Neuronal stem cell (in vitro differentiated cells): ENCODE measurements around the gene PRKN.

ENCODE experiments used
- DNase-seq: peaks from one replicate; pipeline ENCODE4 v3.0.0-alpha.2; 2013; ENCODE audit warnings: low spot score
- H2AFZ ChIP-seq: one replicate; pipeline ENCODE4 v1.6.1; 2013; ENCODE audit warnings: mild to moderate bottlenecking, low read length, inconsistent platforms
- H2AK5ac ChIP-seq: 2 replicates; pipeline ENCODE4 v1.6.1; 2013; ENCODE audit warnings: low read depth, mild to moderate bottlenecking, inconsistent platforms, low read length, moderate library complexity, mixed read lengths
- H2BK120ac ChIP-seq: 2 replicates; pipeline ENCODE4 v1.6.1; 2013; ENCODE audit warnings: low read depth, mild to moderate bottlenecking, inconsistent platforms, low read length, moderate library complexity, mixed read lengths
- H2BK12ac ChIP-seq: one replicate; pipeline ENCODE4 v1.6.1; 2013; ENCODE audit warnings: low read length, inconsistent platforms
- H2BK15ac ChIP-seq: 2 replicates; pipeline ENCODE4 v1.6.1; 2013; ENCODE audit warnings: mild to moderate bottlenecking, low read length, inconsistent platforms, mixed read lengths
- H2BK5ac ChIP-seq: one replicate; pipeline ENCODE4 v1.6.1; 2013; ENCODE audit warnings: inconsistent platforms, mild to moderate bottlenecking, low read length, moderate library complexity
- H3K14ac ChIP-seq: one replicate; pipeline ENCODE4 v1.6.1; 2013; ENCODE audit warnings: low read length, inconsistent platforms
- H3K18ac ChIP-seq: 2 replicates; pipeline ENCODE4 v1.6.1; 2013; ENCODE audit warnings: low read length, inconsistent platforms
- H3K23ac ChIP-seq: 2 replicates; pipeline ENCODE4 v1.6.1; 2013; ENCODE audit warnings: low read depth, mild to moderate bottlenecking, mixed read lengths, low read length, inconsistent platforms; ENCODE audit not compliant: poor library complexity
- H3K27ac ChIP-seq: replicated peaks from 3 replicates; pipeline ENCODE4 v1.5.1; 2013; ENCODE audit warnings: low read length, inconsistent platforms
- H3K27me3 ChIP-seq, 3 experiments: 2 replicates each; pipeline ENCODE4 v1.6.1; 2013; ENCODE audit warnings: low read length in 3 of 3, mild to moderate bottlenecking in 2 of 3, inconsistent platforms in 1 of 3, low read depth in 1 of 3, mixed read lengths in 1 of 3, moderate library complexity in 1 of 3; ENCODE audit not compliant: control insufficient read depth in 3 of 3, insufficient read depth in 3 of 3
- H3K36me3 ChIP-seq, 2 donors: replicated peaks in 1 of 2; 2 replicates each; pipeline ENCODE4 v1.6.1; 2013; ENCODE audit warnings: low read length in 2 of 2; ENCODE audit not compliant: control insufficient read depth in 2 of 2, insufficient read depth in 2 of 2
- H3K4ac ChIP-seq: 2 replicates; pipeline ENCODE4 v1.6.1; 2013; ENCODE audit warnings: inconsistent platforms, mild to moderate bottlenecking, low read length, moderate library complexity
- H3K4me1 ChIP-seq, 2 donors: 1 replicate in 1 of 2; 2 replicates in 1 of 2; pipeline ENCODE4 v1.6.1; 2013; ENCODE audit warnings: low read length in 2 of 2, low read depth in 1 of 2; ENCODE audit not compliant: control insufficient read depth in 2 of 2, insufficient read depth in 1 of 2
- H3K4me2 ChIP-seq: one replicate; pipeline ENCODE4 v1.6.1; 2013; ENCODE audit warnings: mild to moderate bottlenecking, low read length, inconsistent platforms; ENCODE audit not compliant: insufficient read depth, poor library complexity, severe bottlenecking
- H3K4me3 ChIP-seq, 2 donors: 2 replicates each; pipeline ENCODE4 v1.5.1; 2013; ENCODE audit warnings: low read length in 2 of 2, mild to moderate bottlenecking in 2 of 2, inconsistent platforms in 1 of 2, moderate library complexity in 1 of 2
- H3K79me1 ChIP-seq: one replicate; pipeline ENCODE4 v1.6.1; 2013; ENCODE audit warnings: low read depth, mild to moderate bottlenecking, inconsistent platforms, low read length, moderate library complexity
- H3K9ac ChIP-seq: one replicate; pipeline ENCODE4 v1.6.1; 2013; ENCODE audit warnings: mild to moderate bottlenecking, low read depth, low read length, inconsistent platforms; ENCODE audit not compliant: poor library complexity
- H3K9me3 ChIP-seq, 2 donors: replicated peaks in 1 of 2; 2 replicates each; pipeline versions ENCODE3 to v1.6.1; 2013; ENCODE audit warnings: low read length in 2 of 2, mild to moderate bottlenecking in 2 of 2, inconsistent platforms in 1 of 2, low read depth in 1 of 2, mixed read lengths in 1 of 2, moderate library complexity in 1 of 2; ENCODE audit not compliant: control insufficient read depth in 2 of 2, insufficient read depth in 1 of 2
- H4K8ac ChIP-seq: one replicate; pipeline ENCODE4 v1.6.1; 2013; ENCODE audit warnings: low read depth, mild to moderate bottlenecking, inconsistent platforms, low read length, moderate library complexity
- H4K91ac ChIP-seq: one replicate; pipeline ENCODE4 v1.6.1; 2013; ENCODE audit warnings: low read length, low read depth, mild to moderate bottlenecking, inconsistent platforms; ENCODE audit not compliant: poor library complexity
- whole genome bisulfite sequencing, 2 donors: extraction: QIAGEN DNeasy Blood & Tissue Kit; methylation state at CpG; one replicate each; pipeline ENCODE4 v1.1.7; 2013; ENCODE audit warnings: missing lambda C conversion rate in 2 of 2, mixed read lengths in 1 of 2; ENCODE audit not compliant: insufficient read length in 2 of 2, insufficient replicate concordance in 1 of 2; ENCODE audit errors: extremely low coverage in 2 of 2; 5-methylcytosine and 5-hydroxymethylcytosine counted together

The PRKN gene

GRCh38 chr6:162388383-162388777 lies 339.2 kb downstream of the PRKN start:
- Histone ChIP-seq H3K9ac (no peak overlapping the region), H4K91ac (no peak overlapping the region), H3K14ac (no peak overlapping the region), H2BK12ac (no peak overlapping the region), H2AK5ac (no peak overlapping the region), H2BK120ac (no peak overlapping the region), H3K36me3 (no peaks in the 10 kb centered on the region), H3K4me1 (peaks cover 0 to 2% of the 10 kb centered on the region in 2 donors), H2AFZ (no peak overlapping the region), H3K79me1 (no peaks in the 10 kb centered on the region), H4K8ac (no peak overlapping the region), H3K4ac (no peak overlapping the region), H3K23ac (no peak overlapping the region), H3K4me3 (no peak overlapping the region), H3K4me2 (no peak overlapping the region), H2BK15ac (no peak overlapping the region), H3K9me3 (peaks cover 1 to 2% of the 10 kb centered on the region in 2 donors), H3K18ac (no peak overlapping the region), H3K27me3 (no peaks in the 10 kb centered on the region), H2BK5ac (no peak overlapping the region), H3K27ac (no peak overlapping the region)
- no peak for DNase-seq
- WGBS, 2 donors, result no CpG with 5 or more reads among the region's 2 CpGs

GRCh38 chr6:162387718-162388382 lies 339.7 kb downstream of the PRKN start:
- H2BK15ac ChIP-seq, result no peak overlapping the region
- no peak overlapping the region for H3K4me3 ChIP-seq
- H3K9ac ChIP-seq, result no peak overlapping the region
- H2AK5ac ChIP-seq, result no peak overlapping the region
- peak overlapping the region; percentile 39 for H2AFZ ChIP-seq
- no peak overlapping the region for H3K4ac ChIP-seq
- no peaks in the 10 kb centered on the region for H3K27me3 ChIP-seq
- no CpG with 5 or more reads among the region's 15 CpGs for WGBS, 2 donors
- H3K23ac ChIP-seq, result no peak overlapping the region
- no peak overlapping the region for H2BK5ac ChIP-seq
- no peak overlapping the region for H2BK120ac ChIP-seq
- H3K18ac ChIP-seq, result no peak overlapping the region
- no peak overlapping the region for H3K27ac ChIP-seq
- no peaks in the 10 kb centered on the region for H3K36me3 ChIP-seq
- peaks cover 1 to 2% of the 10 kb centered on the region in 2 donors for H3K9me3 ChIP-seq
- no peak overlapping the region for H4K91ac ChIP-seq
- no peak overlapping the region for H2BK12ac ChIP-seq
- no peak for DNase-seq
- no peak overlapping the region for H3K4me2 ChIP-seq
- no peak overlapping the region for H4K8ac ChIP-seq
- H3K79me1 ChIP-seq, result no peaks in the 10 kb centered on the region
- H3K4me1 ChIP-seq, result peaks cover 0 to 2% of the 10 kb centered on the region in 2 donors
- no peak overlapping the region for H3K14ac ChIP-seq

GRCh38 chr6:162385980-162386379 lies 341.6 kb downstream of the PRKN start:
- no peak overlapping the region for H3K18ac ChIP-seq
- no peak overlapping the region for H3K9ac ChIP-seq
- H3K27ac ChIP-seq, result no peak overlapping the region
- H3K79me1 ChIP-seq, result no peaks in the 10 kb centered on the region
- DNase-seq, result no peak
- H3K36me3 ChIP-seq, result no peaks in the 10 kb centered on the region
- no peak overlapping the region for H4K91ac ChIP-seq
- H2AFZ ChIP-seq, result no peak overlapping the region
- no peak overlapping the region for H3K14ac ChIP-seq
- H2AK5ac ChIP-seq, result no peak overlapping the region
- H2BK12ac ChIP-seq, result no peak overlapping the region
- WGBS, 2 donors, result no CpG with 5 or more reads among the region's 4 CpGs
- no peak overlapping the region for H3K4me2 ChIP-seq
- no peak overlapping the region for H3K4ac ChIP-seq
- H3K9me3 ChIP-seq, result peaks cover 1 to 2% of the 10 kb centered on the region in 2 donors
- H2BK120ac ChIP-seq, result no peak overlapping the region
- no peak overlapping the region for H4K8ac ChIP-seq
- H2BK5ac ChIP-seq, result no peak overlapping the region
- H3K4me3 ChIP-seq, result no peak overlapping the region
- H2BK15ac ChIP-seq, result no peak overlapping the region
- no peak overlapping the region for H3K23ac ChIP-seq
- no peaks in the 10 kb centered on the region for H3K27me3 ChIP-seq
- H3K4me1 ChIP-seq, result peaks cover 0 to 2% of the 10 kb centered on the region in 2 donors

GRCh38 chr6:162379757-162380409 lies 347.7 kb downstream of the PRKN start:
- no peak overlapping the region for H4K8ac ChIP-seq
- H3K4me3 ChIP-seq, result no peak overlapping the region
- H2BK120ac ChIP-seq, result no peak overlapping the region
- H3K4me2 ChIP-seq, result no peak overlapping the region
- DNase-seq, result no peak
- H3K27me3 ChIP-seq, result no peaks in the 10 kb centered on the region
- no peak overlapping the region for H3K27ac ChIP-seq
- no peaks in the 10 kb centered on the region for H3K9me3 ChIP-seq
- WGBS, 2 donors, result no CpG with 5 or more reads among the region's 5 CpGs
- no peak overlapping the region for H2AK5ac ChIP-seq
- no peak overlapping the region for H3K4ac ChIP-seq
- no peaks in the 10 kb centered on the region for H3K36me3 ChIP-seq
- H2BK12ac ChIP-seq, result no peak overlapping the region
- no peak overlapping the region for H2BK5ac ChIP-seq
- H2AFZ ChIP-seq, result no peak overlapping the region
- H3K23ac ChIP-seq, result no peak overlapping the region
- H3K79me1 ChIP-seq, result no peaks in the 10 kb centered on the region
- H3K9ac ChIP-seq, result no peak overlapping the region
- no peak overlapping the region for H4K91ac ChIP-seq
- H2BK15ac ChIP-seq, result no peak overlapping the region
- peaks cover 0 to 1% of the 10 kb centered on the region in 2 donors for H3K4me1 ChIP-seq
- no peak overlapping the region for H3K18ac ChIP-seq
- H3K14ac ChIP-seq, result no peak overlapping the region
